HEK293 (cell line): ENCODE data around the gene HOXD1.

Experiments
- CTCF ChIA-PET: fragments of 350-600 bp; formaldehyde crosslinking; extraction: SDS; loops from one replicate; lab custom pipeline; 2021; ENCODE audit warnings: antibody characterized with exemption; lab: Yijun Ruan, JAX
- POLR2A ChIA-PET: fragments of 300-600 bp; formaldehyde crosslinking; extraction: SDS; loops from one replicate; lab custom pipeline; 2020; ENCODE audit warnings: antibody characterized with exemption, inconsistent platforms; lab: Yijun Ruan, JAX
- H3K27ac ChIP-seq: fragments of 200-500 bp; sonication (Bioruptor generic); 2 replicates; pipeline ENCODE4 v1.5.1; 2014; ENCODE audit warnings: low read depth, low read length, control low read depth, inconsistent platforms; ENCODE audit errors: extremely low read depth
- H3K36me3 ChIP-seq, 2 experiments: fragments of 200-500 bp in 1 of 2; sonication (Bioruptor generic) in 1 of 2; 1 replicate in 1 of 2; 2 replicates in 1 of 2; pipeline ENCODE4 v1.5.1; 2014 to 2017; ENCODE audit warnings: inconsistent platforms in 2 of 2, low read length in 2 of 2; ENCODE audit not compliant: control insufficient read depth in 2 of 2, insufficient read depth in 1 of 2
- H3K4me1 ChIP-seq: fragments of 200-500 bp; sonication (Bioruptor generic); 2 replicates; pipeline ENCODE4 v1.5.1; 2014; ENCODE audit warnings: mild to moderate bottlenecking, low read length, inconsistent platforms; ENCODE audit not compliant: control insufficient read depth, insufficient read depth
- H3K4me3 ChIP-seq: 2 replicates; pipeline ENCODE4 v1.5.1; 2011; ENCODE audit warnings: low read depth, mild to moderate bottlenecking, control low read depth, low read length, moderate library complexity
- H3K9me3 ChIP-seq: fragments of 200-500 bp; sonication (Bioruptor generic); 2 replicates; pipeline ENCODE4 v1.5.1; 2014; ENCODE audit warnings: low read depth, low read length, inconsistent platforms; ENCODE audit not compliant: control insufficient read depth, insufficient read depth
- IKZF3 ChIP-seq: fragments of 450-650 bp; IDR thresholded peaks from 2 replicates; pipeline ENCODE4 v1.5.0; 2018; ENCODE audit warnings: missing biosample characterization, mild to moderate bottlenecking, missing genetic modification characterization, moderate library complexity
- KLF1 ChIP-seq: fragments of 450-650 bp; formaldehyde crosslinking; IDR thresholded peaks from 2 replicates; pipeline ENCODE4 v1.5.1; 2016; ENCODE audit warnings: missing biosample characterization, missing genetic modification characterization
- KLF17 ChIP-seq: fragments of 450-650 bp; formaldehyde crosslinking; IDR thresholded peaks from 2 replicates; pipeline ENCODE4 v1.5.1; 2016; ENCODE audit warnings: missing biosample characterization, missing genetic modification characterization
- MEIS1 ChIP-seq: sonication (generic); formaldehyde crosslinking; IDR thresholded peaks from 2 replicates; pipeline ENCODE4 v1.8.1; 2022; ENCODE audit warnings: missing genetic modification reagents, mild to moderate bottlenecking, borderline replicate concordance
- SCRT1 ChIP-seq: fragments of 450-650 bp; formaldehyde crosslinking; IDR thresholded peaks from 2 replicates; pipeline ENCODE4 v1.5.1; 2016; ENCODE audit warnings: missing biosample characterization, missing genetic modification characterization, borderline replicate concordance
- SP7 ChIP-seq: fragments of 450-650 bp; formaldehyde crosslinking; IDR thresholded peaks from 2 replicates; pipeline ENCODE4 v1.5.1; 2016; ENCODE audit warnings: missing biosample characterization, missing genetic modification characterization
- TRIM28 ChIP-seq: IDR thresholded peaks from 2 replicates; pipeline ENCODE4 v1.6.1; 2011; ENCODE audit warnings: low read length, control low read depth, borderline replicate concordance
- WT1 ChIP-seq: fragments of 450-650 bp; formaldehyde crosslinking; IDR thresholded peaks from 2 replicates; pipeline ENCODE4 v1.5.1; 2016; ENCODE audit warnings: missing biosample characterization, missing genetic modification characterization
- YY2 ChIP-seq: fragments of 450-650 bp; formaldehyde crosslinking; IDR thresholded peaks from 2 replicates; pipeline ENCODE4 v1.5.1; 2016; ENCODE audit warnings: missing biosample characterization, missing genetic modification characterization
- ZBTB44 ChIP-seq: fragments of 450-650 bp; IDR thresholded peaks from 2 replicates; pipeline ENCODE4 v1.5.1; 2018; ENCODE audit warnings: missing biosample characterization, mild to moderate bottlenecking, missing genetic modification characterization
- ZNF132 ChIP-seq: fragments of 450-650 bp; formaldehyde crosslinking; IDR thresholded peaks from 2 replicates; pipeline ENCODE4 v1.5.1; 2017; ENCODE audit warnings: missing biosample characterization, missing genetic modification characterization, borderline replicate concordance
- ZNF157 ChIP-seq: fragments of 450-650 bp; formaldehyde crosslinking; IDR thresholded peaks from 2 replicates; pipeline ENCODE4 v1.5.1; 2016; ENCODE audit warnings: missing biosample characterization, missing genetic modification characterization
- ZNF202 ChIP-seq: fragments of 450-650 bp; formaldehyde crosslinking; IDR thresholded peaks from 2 replicates; pipeline ENCODE4 v1.5.1; 2016; ENCODE audit warnings: missing biosample characterization, missing genetic modification characterization, borderline replicate concordance
- ZNF311 ChIP-seq: fragments of 450-650 bp; formaldehyde crosslinking; IDR thresholded peaks from 2 replicates; pipeline ENCODE4 v1.5.1; 2017; ENCODE audit warnings: missing biosample characterization, missing genetic modification characterization, borderline replicate concordance
- ZNF335 ChIP-seq: fragments of 450-650 bp; formaldehyde crosslinking; conservative IDR thresholded peaks from 2 replicates; pipeline ENCODE4 v1.5.1; 2016; ENCODE audit warnings: missing biosample characterization, missing genetic modification characterization
- ZNF366 ChIP-seq: fragments of 450-650 bp; formaldehyde crosslinking; conservative IDR thresholded peaks from 2 replicates; pipeline ENCODE4 v1.5.1; 2016; ENCODE audit warnings: missing biosample characterization, missing genetic modification characterization
- ZNF416 ChIP-seq: fragments of 450-650 bp; formaldehyde crosslinking; IDR thresholded peaks from 2 replicates; pipeline ENCODE4 v1.5.1; 2016; ENCODE audit warnings: missing biosample characterization, missing genetic modification characterization
- ZNF449 ChIP-seq: fragments of 450-650 bp; formaldehyde crosslinking; IDR thresholded peaks from 2 replicates; pipeline ENCODE4 v1.5.1; 2017; ENCODE audit warnings: missing biosample characterization, mild to moderate bottlenecking, missing genetic modification characterization, moderate library complexity
- ZNF555 ChIP-seq: fragments of 450-650 bp; formaldehyde crosslinking; conservative IDR thresholded peaks from 2 replicates; pipeline ENCODE4 v1.5.1; 2017; ENCODE audit warnings: missing biosample characterization, mild to moderate bottlenecking, missing genetic modification characterization, inconsistent platforms
- ZNF610 ChIP-seq: fragments of 450-650 bp; formaldehyde crosslinking; IDR thresholded peaks from 2 replicates; pipeline ENCODE4 v1.5.1; 2016; ENCODE audit warnings: missing biosample characterization, missing genetic modification characterization, borderline replicate concordance
- ZNF670 ChIP-seq: fragments of 450-650 bp; formaldehyde crosslinking; IDR thresholded peaks from 2 replicates; pipeline ENCODE4 v1.5.1; 2016; ENCODE audit warnings: missing biosample characterization, missing genetic modification characterization, low read depth
- ZNF704 ChIP-seq: fragments of 450-650 bp; formaldehyde crosslinking; IDR thresholded peaks from 2 replicates; pipeline ENCODE4 v1.5.1; 2016; ENCODE audit warnings: missing biosample characterization, missing genetic modification characterization
- ZNF776 ChIP-seq: fragments of 450-650 bp; formaldehyde crosslinking; IDR thresholded peaks from 2 replicates; pipeline ENCODE4 v1.5.0; 2017; ENCODE audit warnings: missing biosample characterization, missing genetic modification characterization, borderline replicate concordance
- ZNF837 ChIP-seq: fragments of 450-650 bp; formaldehyde crosslinking; IDR thresholded peaks from 2 replicates; pipeline ENCODE4 v1.5.1; 2016; ENCODE audit warnings: missing biosample characterization, missing genetic modification characterization
- ZSCAN4 ChIP-seq: fragments of 450-650 bp; formaldehyde crosslinking; IDR thresholded peaks from 2 replicates; pipeline ENCODE4 v1.5.1; 2017; ENCODE audit warnings: missing biosample characterization, missing genetic modification characterization
- ZXDB ChIP-seq: fragments of 450-650 bp; formaldehyde crosslinking; IDR thresholded peaks from 2 replicates; pipeline ENCODE4 v1.5.1; 2016; ENCODE audit warnings: missing biosample characterization, missing genetic modification characterization

The HOXD1 gene

GRCh38 chr2:176205126-176205525 is 16.7 kb downstream of the HOXD1 start (continued):
- TF ChIP-seq ZNF449 (tag by site-specific recombination) (no peak), MEIS1 (CRISPR knock-in tag) (no peak), ZXDB (no peak), ZNF366 (tag by site-specific recombination) (no peak)

GRCh38 chr2:176206136-176206535 is 17.7 kb downstream of the HOXD1 start:
- Histone ChIP-seq H3K9me3 (no peaks in the 10 kb centered on the region), H3K4me1 (no peaks in the 10 kb centered on the region), H3K4me3 (no peak overlapping the region), H3K27ac (no peak overlapping the region), H3K36me3 (no peaks in the 10 kb centered on the region)
- no peak for TF ChIP-seq ZSCAN4 (tag by site-specific recombination)
- TF ChIP-seq KLF17 = no peak
- TF ChIP-seq ZNF555 (tag by site-specific recombination) = no peak
- no peak for TF ChIP-seq ZNF132
- no peak for TF ChIP-seq ZBTB44 (tag by site-specific recombination)
- TF ChIP-seq ZNF704 (tag by site-specific recombination) = no peak
- ChIA-PET CTCF (no interaction called here), POLR2A (no interaction called here)

- Histone ChIP-seq H3K4me3 (no peak overlapping the region), H3K36me3 (no peaks in the 10 kb centered on the region), H3K27ac (no peak overlapping the region), H3K9me3 (no peaks in the 10 kb centered on the region), H3K4me1 (no peaks in the 10 kb centered on the region)
- POLR2A ChIA-PET = no interaction called here
- CTCF ChIA-PET = no interaction called here
- TF ChIP-seq ZNF157 (tag by site-specific recombination) (no peak), ZNF416 (tag by site-specific recombination) (no peak), SCRT1 (tag by site-specific recombination) (no peak), ZNF202 (no peak), SP7 (tag by site-specific recombination) (no peak), ZNF670 (tag by site-specific recombination) (no peak), ZSCAN4 (tag by site-specific recombination) (no peak), ZNF776 (tag by site-specific recombination) (no peak), TRIM28 (no peak), IKZF3 (tag by site-specific recombination) (no peak), ZNF837 (no peak), WT1 (tag by site-specific recombination) (no peak), KLF1 (tag by site-specific recombination) (no peak), ZNF311 (no peak), ZNF335 (tag by site-specific recombination) (no peak), YY2 (no peak), ZNF610 (tag by site-specific recombination) (no peak)
Observed at GRCh38 chr2:176206682-176207081, 18.2 kb downstream of the HOXD1 start.
